GM19025 (cell line): ENCODE data around the gene RYR1.
"Not testable (repeated sequence)": the region's sequence is repeated elsewhere in the genome, so short reads cannot be mapped to it uniquely, and the experiment has no call there.

Experiments
- ATAC-seq: cut with Tn5 transposase; IDR thresholded peaks from one replicate; pipeline ENCODE4 v1.9.1; 2021; ENCODE audit warnings: mild to moderate bottlenecking, low read depth, moderate library complexity; ENCODE audit not compliant: unreplicated experiment

The RYR1 gene

GRCh38 chr19:38507551-38508127, 74.1 kb downstream of the RYR1 start:
- ATAC-seq = no peak

GRCh38 chr19:38508507-38508906, 75.0 kb downstream of the RYR1 start:
- no peak for ATAC-seq

- ATAC-seq = no peak
These were observed 75.5 kb downstream of the RYR1 start for GRCh38 chr19:38509027-38509426.

- no peak for ATAC-seq
These were observed 77.7 kb downstream of the RYR1 start for GRCh38 chr19:38511074-38511708.

- no peak for ATAC-seq
These were observed 78.8 kb downstream of the RYR1 start for GRCh38 chr19:38512277-38512676.

- not testable (repeated sequence) for ATAC-seq
These were observed 79.7 kb downstream of the RYR1 start for GRCh38 chr19:38513156-38513555.

GRCh38 chr19:38513762-38514167, 80.3 kb downstream of the RYR1 start:
- ATAC-seq = no peak

- ATAC-seq = no peak
These were observed 81.5 kb downstream of the RYR1 start for GRCh38 chr19:38514812-38515633.

GRCh38 chr19:38515896-38516295, 82.4 kb downstream of the RYR1 start:
- ATAC-seq = no peak

- no peak for ATAC-seq
These were observed 83.3 kb downstream of the RYR1 start for GRCh38 chr19:38516802-38517201.

- ATAC-seq = no peak
These were observed 83.8 kb downstream of the RYR1 start for GRCh38 chr19:38517321-38517720.

- ATAC-seq = not testable (repeated sequence)
These were observed 84.5 kb downstream of the RYR1 start for GRCh38 chr19:38517980-38518379.

GRCh38 chr19:38519168-38519567, 85.7 kb downstream of the RYR1 start:
- ATAC-seq = no peak

GRCh38 chr19:38519988-38520387, 86.5 kb downstream of the RYR1 start:
- no peak for ATAC-seq

- no peak for ATAC-seq
These were observed 89.4 kb downstream of the RYR1 start for GRCh38 chr19:38522915-38523314.

- no peak for ATAC-seq
These were observed 89.8 kb downstream of the RYR1 start for GRCh38 chr19:38523319-38523718.

GRCh38 chr19:38524369-38524768, 90.9 kb downstream of the RYR1 start:
- ATAC-seq = no peak

GRCh38 chr19:38524994-38525634, 91.6 kb downstream of the RYR1 start:
- ATAC-seq = no peak

GRCh38 chr19:38526430-38526829, 92.9 kb downstream of the RYR1 start:
- no peak for ATAC-seq

- ATAC-seq = no peak
These were observed 94.1 kb downstream of the RYR1 start for GRCh38 chr19:38527466-38528136.
